GM18519 (cell line): ENCODE data around the gene CSMD2.
"Not testable (repeated sequence)": the region's sequence is repeated elsewhere in the genome, so short reads cannot be mapped to it uniquely, and the experiment has no call there.

ENCODE experiments used
- ATAC-seq: cut with Tn5 transposase; IDR thresholded peaks from one replicate; pipeline ENCODE4 v1.9.1; 2021; ENCODE audit warnings: mild to moderate bottlenecking, moderate library complexity; ENCODE audit not compliant: unreplicated experiment, low FRiP score

The CSMD2 gene

DNA sequence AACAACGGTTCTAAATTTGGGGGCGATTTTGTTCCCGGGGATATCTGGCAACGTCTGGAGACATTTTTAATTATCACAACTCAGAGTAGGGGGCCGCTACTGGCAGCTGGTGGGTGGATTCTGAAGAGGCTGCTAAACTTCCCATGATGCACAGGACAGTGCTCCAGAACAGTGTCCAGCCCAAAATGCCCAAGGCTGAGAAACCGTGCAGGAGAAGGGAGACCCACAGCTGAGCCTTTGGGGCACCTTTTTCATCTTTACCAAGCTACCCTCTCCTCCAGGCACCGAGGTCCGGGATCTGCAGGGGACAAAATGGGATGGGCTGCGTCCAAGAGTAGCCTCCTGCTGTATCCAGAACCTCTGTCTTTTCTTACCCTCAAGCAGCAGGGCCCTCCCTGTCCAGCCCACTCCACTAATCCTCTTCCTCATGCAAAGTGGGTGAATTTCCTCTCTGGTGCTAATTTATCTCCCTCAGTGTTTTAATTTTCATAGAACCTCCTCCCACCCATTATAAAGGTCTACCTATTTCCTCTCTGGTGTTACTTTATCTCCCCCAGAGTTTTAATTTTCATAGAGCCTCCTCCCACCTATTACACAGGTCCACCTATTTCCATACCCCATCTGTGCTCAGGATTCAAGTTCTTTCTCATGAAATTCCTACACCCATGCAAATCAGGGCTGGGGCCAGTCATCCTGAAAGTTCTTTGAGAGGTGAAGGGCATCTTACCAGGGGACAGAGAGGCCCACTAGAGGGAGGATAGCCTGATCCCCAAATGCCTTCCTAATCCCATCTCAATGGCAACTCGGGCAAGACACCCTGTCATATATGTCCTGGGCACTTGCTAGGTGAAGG is 42.7 kb downstream of the CSMD2 start:
- no peak for ATAC-seq

GRCh38 chr1:34115233-34115632 is 49.8 kb downstream of the CSMD2 start:
- ATAC-seq, result no peak

DNA sequence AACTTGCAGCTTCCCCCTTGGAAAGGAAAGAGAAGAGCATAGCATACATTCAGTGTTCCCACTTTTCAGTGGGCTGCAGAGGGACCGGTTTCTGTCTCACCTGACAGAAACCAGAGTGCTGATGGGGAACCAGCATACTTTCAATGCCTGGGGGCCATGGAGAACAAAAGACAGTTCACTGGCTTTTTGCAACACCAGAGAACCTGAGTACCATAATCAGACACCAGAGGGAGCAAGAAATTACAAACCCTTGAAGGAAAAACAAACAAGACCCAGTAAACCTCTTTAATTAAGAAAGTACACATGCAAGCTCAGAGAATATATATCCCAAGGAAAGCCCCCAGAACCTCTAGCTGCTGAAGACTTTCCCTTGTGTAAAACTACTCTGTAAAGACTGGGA is 51.1 kb downstream of the CSMD2 start:
- ATAC-seq, result no peak

- ATAC-seq, result no peak
Measured at GRCh38 chr1:34113362-34113761, 51.7 kb downstream of the CSMD2 start.

DNA sequence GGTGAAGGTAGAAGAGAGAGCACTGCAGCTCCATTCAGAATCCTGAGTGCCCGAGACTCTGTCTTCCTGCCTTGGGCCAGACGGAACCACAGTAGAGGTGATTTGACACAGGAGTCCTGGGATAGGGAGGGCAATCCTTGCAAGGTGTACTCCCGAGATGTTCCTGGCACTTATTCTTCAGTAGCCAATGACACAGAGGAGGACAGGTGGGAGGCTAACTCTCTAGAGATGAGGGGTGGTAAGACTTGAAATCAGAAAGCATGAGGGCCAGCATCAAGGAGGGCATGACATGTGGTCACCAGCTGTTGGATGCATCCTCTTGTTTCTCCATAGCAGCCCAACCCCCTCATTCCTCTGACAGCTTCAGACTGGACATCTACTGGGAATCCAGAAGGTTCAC is 56.3 kb downstream of the CSMD2 start:
- no peak for ATAC-seq

GRCh38 chr1:34108269-34108668 is 56.8 kb downstream of the CSMD2 start:
- ATAC-seq, result no peak

DNA sequence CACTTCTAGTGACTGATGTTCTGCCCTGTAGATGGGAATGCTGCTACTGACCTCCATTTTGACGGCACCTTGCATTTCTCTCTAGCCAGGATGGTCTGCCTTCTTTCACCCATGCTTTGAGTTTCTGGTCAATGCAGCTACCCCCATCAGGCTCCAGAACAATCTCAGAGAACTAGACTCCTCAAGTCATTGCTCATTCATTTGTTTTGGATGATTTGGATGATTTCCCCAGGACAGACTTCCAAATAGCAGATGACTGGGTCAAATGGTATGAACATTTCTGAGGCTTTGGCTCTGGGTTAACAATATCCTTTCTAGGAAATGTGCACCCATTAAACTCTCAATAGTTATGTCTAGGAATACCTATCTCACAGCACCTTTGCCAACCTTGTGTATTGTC is 63.9 kb downstream of the CSMD2 start:
- no peak for ATAC-seq

GRCh38 chr1:34100332-34100731 is 64.7 kb downstream of the CSMD2 start:
- no peak for ATAC-seq

- not testable (repeated sequence) for ATAC-seq
Measured at GRCh38 chr1:34092399-34092798, 72.6 kb downstream of the CSMD2 start.

GRCh38 chr1:34089731-34090130 is 75.3 kb downstream of the CSMD2 start:
- no peak for ATAC-seq

GRCh38 chr1:34087986-34088385 is 77.0 kb downstream of the CSMD2 start:
- ATAC-seq, result no peak

- no peak for ATAC-seq
Measured at GRCh38 chr1:34086561-34086960, 78.5 kb downstream of the CSMD2 start.

DNA sequence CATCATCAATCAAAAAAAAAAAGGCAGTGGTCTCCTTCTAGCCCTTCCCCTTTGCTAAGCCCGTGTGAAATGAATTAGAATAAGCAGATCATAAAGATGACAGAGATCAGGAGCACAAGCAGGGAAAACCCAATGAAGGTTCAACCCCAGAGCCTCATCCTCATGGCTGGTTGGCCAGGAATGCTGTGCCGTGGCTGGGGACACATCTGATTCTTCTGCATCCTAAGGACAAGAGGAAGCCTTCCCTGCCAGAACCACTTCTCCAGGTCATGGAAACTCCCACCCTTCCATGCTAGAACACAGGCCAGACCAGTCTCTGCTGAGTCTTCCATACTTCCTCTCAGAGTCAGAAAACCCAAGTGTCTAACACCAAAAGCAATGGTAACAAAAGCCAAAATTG is 81.1 kb downstream of the CSMD2 start:
- ATAC-seq, result no peak

DNA sequence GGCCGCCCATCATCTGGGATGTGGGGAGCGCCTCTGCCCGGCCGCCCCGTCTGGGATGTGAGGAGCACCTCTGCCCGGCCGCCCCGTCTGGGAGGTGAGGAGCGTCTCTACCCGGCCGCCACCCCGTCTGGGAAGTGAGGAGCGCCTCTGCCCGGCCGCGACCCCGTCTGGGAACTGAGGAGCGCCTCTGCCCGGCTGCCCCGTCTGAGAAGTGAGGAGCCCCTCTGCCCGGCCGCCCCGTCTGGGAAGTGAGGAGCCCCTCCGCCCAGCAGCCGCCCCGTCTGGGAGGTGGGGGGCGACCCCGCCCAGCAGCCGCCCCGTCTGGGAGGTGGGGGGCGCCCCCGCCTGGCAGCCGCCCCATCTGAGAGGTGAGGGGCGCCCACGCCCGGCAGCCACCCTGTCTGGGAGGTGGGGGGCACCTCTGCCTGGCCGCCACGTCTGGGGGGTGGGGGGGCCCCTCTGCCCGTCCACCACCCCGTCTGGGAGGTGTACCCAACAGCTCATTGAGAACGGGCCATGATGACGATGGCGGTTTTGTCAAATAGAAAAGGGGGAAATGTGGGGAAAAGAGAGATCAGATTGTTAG is 82.9 kb downstream of the CSMD2 start:
- ATAC-seq, result not testable (repeated sequence)

DNA sequence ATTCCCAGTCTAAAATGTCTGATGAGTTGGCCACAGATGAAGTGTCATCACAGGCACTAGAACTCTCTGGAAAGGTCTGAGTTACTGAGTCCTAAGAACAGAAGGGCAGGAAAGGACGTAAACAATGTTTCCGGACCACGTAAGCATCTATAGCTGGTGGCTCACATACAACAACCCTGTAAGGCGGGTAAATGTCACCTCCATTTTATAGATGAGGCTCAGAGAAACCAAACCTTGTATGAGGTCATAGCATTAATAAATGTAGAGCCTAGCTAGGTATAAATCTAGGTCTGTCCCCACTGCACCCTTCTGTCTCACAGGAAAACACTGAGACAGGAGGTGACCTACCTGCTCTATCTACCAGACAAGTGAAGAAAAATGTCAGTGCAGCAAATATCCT is 86.6 kb downstream of the CSMD2 start:
- ATAC-seq, result no peak

- no peak for ATAC-seq
Measured at GRCh38 chr1:34075576-34075975, 89.5 kb downstream of the CSMD2 start.

DNA sequence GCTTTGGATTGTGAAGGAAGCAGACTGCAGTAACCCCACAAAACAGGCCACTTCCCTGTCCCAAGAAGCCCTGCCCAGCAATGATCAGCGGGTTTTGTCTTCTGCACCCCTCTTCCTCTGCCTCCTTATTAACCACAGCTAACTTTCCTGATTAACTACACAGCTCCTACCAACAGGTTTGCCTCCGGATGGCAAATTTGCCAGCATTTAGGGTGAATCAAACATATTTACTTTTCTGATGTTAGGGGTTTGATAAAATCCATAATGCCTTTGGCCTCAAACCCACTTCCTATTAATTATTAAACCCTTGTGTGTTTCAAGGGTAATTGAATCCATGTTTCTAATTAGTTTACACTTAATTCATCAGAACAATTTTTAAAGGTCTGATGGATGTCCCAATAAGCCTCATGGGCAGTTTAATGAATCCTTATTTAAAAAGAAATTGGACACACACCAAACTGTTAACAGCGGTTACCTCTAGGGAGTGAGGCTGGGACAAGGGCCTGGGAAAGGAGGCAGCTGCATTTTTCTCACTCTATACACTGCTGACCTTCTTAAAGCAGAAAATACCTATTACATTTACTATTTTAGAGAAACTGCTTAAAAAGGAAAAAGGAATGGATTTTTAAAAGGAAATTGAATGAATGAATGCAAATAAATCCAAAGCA is 91.9 kb downstream of the CSMD2 start:
- ATAC-seq, result no peak

DNA sequence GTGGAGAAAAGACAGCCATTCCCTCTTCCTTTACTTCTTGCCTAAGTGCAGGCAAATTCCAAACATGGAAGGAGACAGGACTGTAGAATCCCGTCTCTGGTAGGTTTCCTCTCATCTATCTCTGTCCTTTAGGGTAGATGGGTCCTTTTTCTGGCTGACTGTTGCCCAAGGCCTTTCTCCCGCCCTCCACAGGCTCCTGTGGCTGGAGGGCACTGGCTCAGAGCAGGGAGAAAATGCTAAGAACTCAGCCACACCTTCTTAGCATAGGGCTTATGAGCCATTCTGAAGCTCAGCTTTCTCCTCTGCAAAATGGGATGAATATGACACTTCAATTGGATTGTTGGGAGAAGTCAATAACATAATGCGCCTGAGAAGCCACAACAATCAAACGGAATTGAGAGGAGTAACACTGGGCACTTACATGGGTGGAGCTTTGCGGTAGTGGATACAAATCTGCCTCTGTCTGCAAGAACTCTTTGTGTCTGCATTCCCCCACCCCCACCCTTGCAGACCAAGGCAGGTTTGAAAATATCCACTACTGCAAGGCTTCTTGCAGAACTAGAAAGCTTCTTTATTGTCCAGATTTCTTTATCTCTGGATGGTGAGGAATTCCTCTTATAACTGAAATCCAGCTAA is 94.7 kb downstream of the CSMD2 start:
- ATAC-seq, result no peak

GRCh38 chr1:34066981-34067603 is 97.9 kb downstream of the CSMD2 start:
- no peak for ATAC-seq

DNA sequence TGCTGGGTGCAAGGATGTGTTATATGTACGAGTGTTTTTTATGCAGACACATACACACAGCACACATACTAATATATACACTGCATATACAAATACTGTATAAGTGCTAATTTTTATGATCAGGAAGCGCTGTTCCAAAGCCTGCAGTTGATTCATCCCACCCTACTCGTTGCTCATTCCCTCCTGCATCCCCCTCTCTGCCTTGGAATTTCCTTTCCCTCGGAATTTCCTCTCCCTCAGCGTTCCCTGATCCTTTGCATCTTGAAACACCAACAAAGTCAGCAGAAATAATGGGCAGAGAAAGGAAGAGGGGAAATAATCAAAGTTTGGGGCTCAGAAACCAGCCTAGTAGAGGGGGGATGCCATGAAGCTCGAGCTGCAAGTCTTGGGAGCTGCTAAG is 98.9 kb downstream of the CSMD2 start:
- no peak for ATAC-seq

- ATAC-seq, result no peak
Measured at GRCh38 chr1:34065498-34065897, 99.5 kb downstream of the CSMD2 start.
